ENCODE measurements around the gene RPS6KA1.

DNA sequence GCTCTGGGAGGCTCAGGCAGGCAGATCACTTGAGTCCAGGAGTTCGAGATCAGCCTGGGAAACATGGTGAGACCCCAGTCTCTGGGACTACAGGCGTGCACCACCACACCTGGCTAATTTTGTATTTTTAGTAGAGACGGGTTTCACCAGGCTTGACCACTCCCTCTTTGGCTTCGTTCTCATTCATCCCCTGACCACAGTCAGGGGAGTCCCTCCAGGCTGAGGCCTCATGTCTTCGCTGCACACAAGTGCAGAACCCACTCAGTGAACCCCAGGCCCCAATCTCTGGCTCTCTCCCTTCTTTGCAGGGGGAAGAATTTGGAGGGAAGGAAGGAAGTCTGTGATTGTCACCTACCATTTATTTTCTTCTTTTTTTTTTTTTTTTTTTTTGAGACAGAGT lies 9.2 kb upstream of the RPS6KA1 start:
- TF ChIP-seq CEBPB (IDR thresholded peaks at IDR 0.05; ENCODE audit: low read depth, low read length) (no peak), ATF2 (IDR thresholded peaks at IDR 0.05; ENCODE audit: low read length) (no peak), NRF1 (IDR thresholded peaks at IDR 0.05; ENCODE audit: low read depth, low read length) (no peak), EZH2 (IDR thresholded peaks at IDR 0.05; ENCODE audit: low read depth, low read length, severe bottlenecking) (no peak), KDM1A (IDR thresholded peaks at IDR 0.05; ENCODE audit: borderline replicate concordance, low read length) (no peak), SIRT6 (IDR thresholded peaks at IDR 0.05; ENCODE audit: low read length) (no peak), POLR2AphosphoS5 (IDR thresholded peaks at IDR 0.05; ENCODE audit: low read depth, low read length) (no peak), POLR2A (IDR thresholded peaks at IDR 0.05; ENCODE audit: control extremely low read depth in 1 of 2, low read depth in 2 of 2, low read length in 2 of 2) (no peak), CTCF (IDR thresholded peaks at IDR 0.05; ENCODE audit: control extremely low read depth in 1 of 3, insufficient read depth in 1 of 3, low read depth in 1 of 3, low read length in 3 of 3) (no peak)

Data from H1 (cell line).